Tibial nerve (tissue), 4 donors: ENCODE results near the gene SLC25A1. TPM values are rescaled to one million over a fixed set of nuclear protein-coding genes. Genes with fewer than 3 reads are reported as not detected.
A peak's percentile ranks its signal among the peaks of the same experiment; 100 is the strongest.

ENCODE experiments used
- DNase-seq, 2 donors: peaks; one replicate each; pipeline ENCODE4 v3.0.0-alpha.2; 2019; ENCODE audit warnings: low spot score in 2 of 2
- H3K27ac ChIP-seq, 4 donors: fragments of 200-600 bp; sonication (generic) in 3 of 4; one replicate each; pipeline ENCODE4 v1.5.1; 2017 to 2019; ENCODE audit warnings: mild to moderate bottlenecking in 1 of 4
- H3K27me3 ChIP-seq, 2 donors: fragments of 200-600 bp; sonication (generic) in 1 of 2; one replicate each; pipeline versions ENCODE4 v1.5.1 to v1.6.0; 2017 to 2019
- H3K36me3 ChIP-seq, 3 donors: fragments of 200-600 bp; sonication (generic); one replicate each; pipeline ENCODE4 v1.5.1; 2018 to 2019
- H3K4me1 ChIP-seq, 4 donors: fragments of 200-600 bp; sonication (generic) in 3 of 4; one replicate each; pipeline ENCODE4 v1.5.1; 2017 to 2019
- H3K4me3 ChIP-seq, 4 donors: fragments of 200-600 bp; sonication (generic) in 3 of 4; one replicate each; pipeline ENCODE4 v1.5.1; 2017 to 2019; ENCODE audit warnings: mild to moderate bottlenecking in 1 of 4, moderate library complexity in 1 of 4
- H3K9me3 ChIP-seq, 4 donors: fragments of 200-600 bp; sonication (generic) in 3 of 4; one replicate each; pipeline ENCODE4 v1.5.1; 2017 to 2019
- EP300 ChIP-seq, 2 donors: sonication (generic); formaldehyde crosslinking; IDR thresholded peaks; one replicate each; pipeline ENCODE4 v1.6.1; 2017; ENCODE audit warnings: antibody characterized with exemption in 2 of 2, mild to moderate bottlenecking in 1 of 2
- POLR2A ChIP-seq, 2 donors: fragments of 450-650 bp; IDR thresholded peaks; one replicate each; pipeline ENCODE4 v1.6.1; 2017; ENCODE audit warnings: antibody characterized with exemption in 2 of 2, mild to moderate bottlenecking in 2 of 2, moderate library complexity in 2 of 2
- WGBS, 2 donors: methylation state at CpG; one replicate each; pipeline ENCODE4 v1.1.5; 2018; 5-methylcytosine and 5-hydroxymethylcytosine counted together
- total RNA-seq, 4 donors: library from RNA; depleted of rRNA; stranded (reverse); fragments of >200 nt; gene quantifications; one replicate each; pipeline ENCODE4 v1.1.0, GENCODE V29; 2016
- TF ChIP-seq, protein P1 (sequence below), 5 experiments: fragments of 200-600 bp in 3 of 5; fragments of 450-650 bp in 2 of 5; sonication (generic) in 3 of 5; IDR thresholded peaks; one replicate each; pipeline ENCODE4 v1.5.1; 2016 to 2019; ENCODE audit warnings: antibody characterized with exemption in 5 of 5, mild to moderate bottlenecking in 3 of 5, moderate library complexity in 2 of 5

Gene SLC25A1
- total RNA-seq, 4 donors from 2014 or later: 46.9 to 100 (median 86.2) TPM

DNA sequence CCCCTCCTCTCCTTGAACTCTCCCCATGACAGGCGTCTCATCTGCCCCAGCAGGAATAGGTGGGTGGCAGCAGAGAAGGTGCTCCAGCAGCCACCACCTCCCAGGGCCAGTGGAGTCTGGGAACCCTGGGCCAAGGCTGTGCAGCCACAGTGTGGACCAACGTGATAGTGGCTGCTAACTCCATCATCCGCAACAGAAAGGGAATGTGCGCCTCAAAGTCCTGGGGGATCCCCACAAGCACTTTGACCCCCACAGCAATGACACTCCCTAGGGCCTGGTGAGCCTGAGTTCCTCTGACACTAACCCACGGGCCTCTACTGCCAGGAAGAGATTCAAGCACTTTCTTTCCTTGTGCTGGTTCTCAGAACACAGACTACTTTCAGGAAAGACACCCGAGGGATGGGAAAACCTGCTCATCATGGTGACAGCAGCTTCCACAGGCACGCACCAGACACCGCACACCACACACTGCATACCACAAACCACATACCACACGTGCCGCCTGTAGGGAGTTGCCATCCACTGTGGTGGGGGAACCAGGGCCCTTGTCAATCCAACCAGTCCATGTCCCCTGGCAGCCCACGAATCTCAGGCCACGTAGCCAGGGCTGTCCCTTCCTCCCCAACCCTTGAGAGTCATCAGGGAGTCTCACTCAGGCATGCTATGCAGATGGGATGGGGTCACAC lies 3.4 kb upstream of the SLC25A1 start:
- Histone ChIP-seq H3K27ac (no peak overlapping the region), H3K27me3 (no peaks in the 10 kb centered on the region), H3K36me3 (peaks cover 0 to 5% (median 0%) of the 10 kb centered on the region in 3 donors), H3K4me1 (peaks cover 0 to 26% (median 10%) of the 10 kb centered on the region in 4 donors), H3K4me3 (no peak overlapping the region), H3K9me3 (no peaks in the 10 kb centered on the region)
- no peak for DNase-seq
- WGBS, 2 donors: 58 to 61% methylated on average over 5 to 9 of the region's 12 CpGs
- no peak for TF ChIP-seq EP300 (IDR thresholded peaks at IDR 0.05)
- TF ChIP-seq, protein P1, sequence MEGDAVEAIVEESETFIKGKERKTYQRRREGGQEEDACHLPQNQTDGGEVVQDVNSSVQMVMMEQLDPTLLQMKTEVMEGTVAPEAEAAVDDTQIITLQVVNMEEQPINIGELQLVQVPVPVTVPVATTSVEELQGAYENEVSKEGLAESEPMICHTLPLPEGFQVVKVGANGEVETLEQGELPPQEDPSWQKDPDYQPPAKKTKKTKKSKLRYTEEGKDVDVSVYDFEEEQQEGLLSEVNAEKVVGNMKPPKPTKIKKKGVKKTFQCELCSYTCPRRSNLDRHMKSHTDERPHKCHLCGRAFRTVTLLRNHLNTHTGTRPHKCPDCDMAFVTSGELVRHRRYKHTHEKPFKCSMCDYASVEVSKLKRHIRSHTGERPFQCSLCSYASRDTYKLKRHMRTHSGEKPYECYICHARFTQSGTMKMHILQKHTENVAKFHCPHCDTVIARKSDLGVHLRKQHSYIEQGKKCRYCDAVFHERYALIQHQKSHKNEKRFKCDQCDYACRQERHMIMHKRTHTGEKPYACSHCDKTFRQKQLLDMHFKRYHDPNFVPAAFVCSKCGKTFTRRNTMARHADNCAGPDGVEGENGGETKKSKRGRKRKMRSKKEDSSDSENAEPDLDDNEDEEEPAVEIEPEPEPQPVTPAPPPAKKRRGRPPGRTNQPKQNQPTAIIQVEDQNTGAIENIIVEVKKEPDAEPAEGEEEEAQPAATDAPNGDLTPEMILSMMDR (IDR thresholded peaks at IDR 0.05): no peak
- no peak for TF ChIP-seq POLR2A (IDR thresholded peaks at IDR 0.05)

DNA sequence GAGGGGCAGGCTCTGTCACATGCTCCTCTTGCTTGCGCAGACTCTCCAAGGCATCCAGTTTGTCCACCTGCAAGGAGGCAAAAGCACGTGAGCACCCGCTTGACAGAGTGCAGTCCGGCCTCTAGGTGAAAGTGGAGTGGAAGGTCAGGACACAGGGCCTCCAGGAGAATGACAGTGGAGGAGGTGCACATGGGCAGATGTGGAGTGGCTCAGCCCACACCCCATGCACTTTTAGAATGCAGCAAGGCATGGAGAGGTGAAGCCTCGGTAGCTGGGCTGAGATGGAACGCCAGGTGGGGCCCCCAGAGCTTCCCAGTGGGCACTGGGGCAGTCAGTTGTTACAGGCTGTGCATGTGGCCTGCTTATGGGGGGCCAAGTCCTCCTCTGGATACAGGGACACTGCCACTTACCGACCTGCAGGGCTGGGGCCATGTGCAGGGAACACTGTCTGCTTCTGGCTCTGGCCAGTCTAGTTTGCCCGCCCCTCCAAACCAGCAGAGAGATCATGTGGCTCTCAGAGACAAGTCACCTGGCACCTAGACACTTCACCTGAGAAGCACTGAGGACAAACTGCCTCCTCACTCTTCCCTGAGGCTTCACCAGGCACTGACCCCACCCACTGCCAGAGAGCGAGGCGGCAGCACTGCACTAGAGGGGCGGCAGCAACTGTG lies 2.3 kb upstream of the SLC25A1 start:
- 89 to 93% methylated on average over 8 to 11 of the region's 11 CpGs for WGBS, 2 donors

DNA sequence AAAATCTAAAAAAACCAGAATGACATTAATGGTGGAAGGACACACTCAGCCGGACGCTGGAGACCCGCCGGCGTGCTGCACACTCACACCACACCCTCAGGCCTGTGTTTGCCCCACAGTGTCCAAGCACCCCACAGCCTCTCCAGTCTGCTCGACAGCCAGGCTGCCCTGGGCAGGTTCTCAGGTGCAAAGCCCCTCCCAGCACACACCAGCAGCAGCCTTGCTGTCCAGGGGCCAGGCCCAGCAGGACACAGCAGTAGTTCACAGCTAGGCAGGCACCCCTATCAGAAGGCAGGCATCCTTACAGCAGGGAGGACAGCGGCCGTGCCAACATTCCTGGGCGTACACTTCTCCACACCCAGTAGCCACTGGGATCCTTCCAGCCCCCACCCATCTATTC lies 1.7 kb upstream of the SLC25A1 start:
- DNase-seq: no peak
- Histone ChIP-seq H3K27ac (no peak overlapping the region), H3K4me3 (no peak overlapping the region), H3K27me3 (no peaks in the 10 kb centered on the region), H3K4me1 (peaks cover 0 to 43% (median 16%) of the 10 kb centered on the region in 4 donors), H3K9me3 (no peaks in the 10 kb centered on the region), H3K36me3 (peaks cover 0 to 15% (median 0%) of the 10 kb centered on the region in 3 donors)
- TF ChIP-seq, protein P1 (IDR thresholded peaks at IDR 0.05): no peak
- no peak for TF ChIP-seq POLR2A (IDR thresholded peaks at IDR 0.05)
- TF ChIP-seq EP300 (IDR thresholded peaks at IDR 0.05): no peak
- 72 to 88% methylated on average over 9 of the region's 9 CpGs for WGBS, 2 donors

More for the DNA sequence above, 2.3 kb upstream of the SLC25A1 start:
- H3K9me3 ChIP-seq: no peaks in the 10 kb centered on the region
- peaks cover 0 to 11% (median 0%) of the 10 kb centered on the region in 3 donors for H3K36me3 ChIP-seq
- no peaks in the 10 kb centered on the region for H3K27me3 ChIP-seq
- H3K4me1 ChIP-seq: peaks cover 0 to 36% (median 15%) of the 10 kb centered on the region in 4 donors
- DNase-seq: no peak
- H3K27ac ChIP-seq: no peak overlapping the region
- no peak overlapping the region for H3K4me3 ChIP-seq
- TF ChIP-seq, protein P1 (IDR thresholded peaks at IDR 0.05): no peak
- no peak for TF ChIP-seq EP300 (IDR thresholded peaks at IDR 0.05)
- TF ChIP-seq POLR2A (IDR thresholded peaks at IDR 0.05): no peak

DNA sequence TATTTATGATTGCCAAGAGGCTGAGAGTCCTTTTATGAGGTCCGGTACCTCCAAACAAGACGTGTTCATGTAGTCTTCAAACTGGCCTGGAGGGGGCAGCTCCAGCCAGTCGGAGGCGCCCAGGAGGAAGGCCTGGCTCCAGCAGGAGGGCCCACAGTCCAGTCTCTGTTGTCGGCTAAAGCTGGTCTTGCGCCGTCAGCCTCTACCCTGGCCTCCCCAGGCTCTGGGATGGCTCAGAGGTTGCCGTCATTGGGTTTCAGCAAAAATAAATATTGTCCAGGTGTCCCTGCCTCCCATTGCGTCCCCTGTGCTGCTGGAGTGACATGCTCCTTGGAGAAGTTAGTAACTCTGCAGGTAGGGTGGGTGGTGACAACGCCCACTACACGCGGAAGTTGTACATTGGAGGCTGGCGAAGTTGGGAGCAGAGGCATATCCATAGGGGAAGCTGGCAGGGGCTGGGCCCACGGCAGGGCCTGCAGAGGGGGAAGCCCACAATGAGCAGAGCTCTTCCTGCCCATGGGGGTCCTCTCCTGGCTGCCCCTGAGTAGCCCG lies 1.0 kb upstream of the SLC25A1 start:
- TF ChIP-seq, protein P1 (IDR thresholded peaks at IDR 0.05): peak; percentile 60 to 76 (median 75)
- TF ChIP-seq EP300 (IDR thresholded peaks at IDR 0.05) (no peak), POLR2A (IDR thresholded peaks at IDR 0.05) (no peak)
- H3K27ac ChIP-seq: peak overlapping the region; percentile 76 to 96 (median 89)
- 37 to 44% methylated on average over 12 to 14 of the region's 15 CpGs for WGBS, 2 donors
- no peaks in the 10 kb centered on the region for H3K9me3 ChIP-seq
- H3K4me3 ChIP-seq: peak overlapping the region; percentile 56 to 99 (median 75)
- peaks cover 0 to 19% (median 0%) of the 10 kb centered on the region in 3 donors for H3K36me3 ChIP-seq
- H3K27me3 ChIP-seq: no peaks in the 10 kb centered on the region
- DNase-seq: peak; percentile 55 to 64
- H3K4me1 ChIP-seq: peaks cover 0 to 45% (median 19%) of the 10 kb centered on the region in 4 donors
